HUES48 (cell line): ENCODE data around the gene CCZ1B.
"Not testable (repeated sequence)": the region's sequence is repeated elsewhere in the genome, so short reads cannot be mapped to it uniquely, and the experiment has no call there.

Experiments used
- H3K27ac ChIP-seq: one replicate; pipeline ENCODE4 v1.7.0; 2013; ENCODE audit warnings: low read depth, low read length, inconsistent platforms
- H3K27me3 ChIP-seq: 2 replicates; pipeline ENCODE4 v1.6.1; 2013; ENCODE audit warnings: mild to moderate bottlenecking, low read length; ENCODE audit not compliant: control insufficient read depth, insufficient read depth
- H3K36me3 ChIP-seq: 2 replicates; pipeline ENCODE4 v1.6.1; 2013; ENCODE audit warnings: low read length; ENCODE audit not compliant: control insufficient read depth, insufficient read depth
- H3K4me1 ChIP-seq: 2 replicates; pipeline ENCODE4 v1.6.1; 2013; ENCODE audit warnings: mild to moderate bottlenecking, low read length; ENCODE audit not compliant: control insufficient read depth, insufficient read depth
- H3K4me3 ChIP-seq: 2 replicates; pipeline ENCODE4 v1.5.1; 2013; ENCODE audit warnings: mild to moderate bottlenecking, low read depth, low read length
- H3K9ac ChIP-seq: 2 replicates; pipeline ENCODE4 v1.6.1; 2013; ENCODE audit warnings: mild to moderate bottlenecking, low read depth, low read length, moderate library complexity
- H3K9me3 ChIP-seq: 2 replicates; pipeline ENCODE4 v1.6.1; 2013; ENCODE audit warnings: low read length; ENCODE audit not compliant: control insufficient read depth, insufficient read depth

Gene CCZ1B

GRCh38 chr7:6798047-6798446 is 28.0 kb downstream of the CCZ1B start:
- H3K9ac ChIP-seq, H3K27ac ChIP-seq, H3K4me1 ChIP-seq, H3K9me3 ChIP-seq, H3K4me3 ChIP-seq, H3K27me3 ChIP-seq, H3K36me3 ChIP-seq: not testable (repeated sequence)

GRCh38 chr7:6797218-6797617 is 28.9 kb downstream of the CCZ1B start:
- H3K36me3 ChIP-seq, H3K4me3 ChIP-seq, H3K4me1 ChIP-seq, H3K27me3 ChIP-seq, H3K9me3 ChIP-seq, H3K9ac ChIP-seq, H3K27ac ChIP-seq: not testable (repeated sequence)

GRCh38 chr7:6794276-6794675 is 31.8 kb downstream of the CCZ1B start:
- not testable (repeated sequence) for H3K4me1 ChIP-seq, H3K9ac ChIP-seq, H3K36me3 ChIP-seq, H3K4me3 ChIP-seq, H3K27ac ChIP-seq, H3K27me3 ChIP-seq, H3K9me3 ChIP-seq

GRCh38 chr7:6792113-6792872 is 33.8 kb downstream of the CCZ1B start:
- not testable (repeated sequence) for H3K36me3 ChIP-seq, H3K4me1 ChIP-seq, H3K27ac ChIP-seq, H3K27me3 ChIP-seq, H3K9ac ChIP-seq, H3K4me3 ChIP-seq, H3K9me3 ChIP-seq

- H3K27me3 ChIP-seq, H3K36me3 ChIP-seq, H3K4me1 ChIP-seq, H3K9me3 ChIP-seq, H3K27ac ChIP-seq, H3K9ac ChIP-seq, H3K4me3 ChIP-seq: not testable (repeated sequence)
Observed at GRCh38 chr7:6789353-6789752, 36.7 kb downstream of the CCZ1B start.

GRCh38 chr7:6781581-6781980 is 44.5 kb downstream of the CCZ1B start:
- not testable (repeated sequence) for H3K4me3 ChIP-seq, H3K27me3 ChIP-seq, H3K4me1 ChIP-seq, H3K9me3 ChIP-seq, H3K36me3 ChIP-seq, H3K27ac ChIP-seq, H3K9ac ChIP-seq

- not testable (repeated sequence) for H3K27ac ChIP-seq, H3K27me3 ChIP-seq, H3K4me3 ChIP-seq, H3K4me1 ChIP-seq, H3K9ac ChIP-seq, H3K9me3 ChIP-seq, H3K36me3 ChIP-seq
Observed at GRCh38 chr7:6761186-6761585, 64.9 kb downstream of the CCZ1B start.

GRCh38 chr7:6753964-6754363 is 72.1 kb downstream of the CCZ1B start, which contains the start of gene RSPH10B2:
RSPH10B2 (plus strand) TSS chr7:6754103; CDS start chr7:6757678, 3,575 bp downstream.
- not testable (repeated sequence) for H3K27me3 ChIP-seq, H3K9me3 ChIP-seq, H3K9ac ChIP-seq, H3K27ac ChIP-seq, H3K36me3 ChIP-seq, H3K4me1 ChIP-seq
- H3K4me3 ChIP-seq = peak within 1 kb of the TSS; percentile 50; the same call in 1 of the 2 replicates

- not testable (repeated sequence) for H3K36me3 ChIP-seq
Observed at GRCh38 chr7:6750173-6750572, 75.9 kb downstream of the CCZ1B start.

GRCh38 chr7:6749335-6749734 is 76.7 kb downstream of the CCZ1B start:
- H3K36me3 ChIP-seq, H3K4me1 ChIP-seq, H3K4me3 ChIP-seq: not testable (repeated sequence)

More at GRCh38 chr7:6750173-6750572, 75.9 kb downstream of the CCZ1B start:
- H3K9ac ChIP-seq, H3K9me3 ChIP-seq, H3K27me3 ChIP-seq, H3K4me3 ChIP-seq, H3K27ac ChIP-seq, H3K4me1 ChIP-seq: not testable (repeated sequence)

More at GRCh38 chr7:6749335-6749734, 76.7 kb downstream of the CCZ1B start:
- not testable (repeated sequence) for H3K9ac ChIP-seq, H3K27ac ChIP-seq, H3K9me3 ChIP-seq, H3K27me3 ChIP-seq
